Loucy (cell line): ENCODE results near the gene ADCY2.

Source experiments
- H2AFZ ChIP-seq: fragments of 200-600 bp; sonication (generic); 2 replicates; pipeline ENCODE4 v1.6.0; 2016; ENCODE audit warnings: antibody characterized with exemption, mild to moderate bottlenecking, low read length, moderate library complexity
- H3F3A ChIP-seq: fragments of 200-600 bp; 2 replicates; pipeline ENCODE4 v1.6.0; 2016; ENCODE audit warnings: antibody characterized with exemption, low read depth, mild to moderate bottlenecking
- H3K27me3 ChIP-seq: fragments of 200-600 bp; sonication (generic); 2 replicates; pipeline ENCODE4 v1.6.1; 2014; ENCODE audit warnings: low read length, mild to moderate bottlenecking; ENCODE audit not compliant: insufficient read depth, poor library complexity, severe bottlenecking
- H3K36me3 ChIP-seq: fragments of 200-600 bp; sonication (generic); 2 replicates; pipeline ENCODE4 v1.6.1; 2016; ENCODE audit warnings: low read length; ENCODE audit not compliant: insufficient read depth
- H3K4me1 ChIP-seq: fragments of 200-600 bp; sonication (generic); 2 replicates; pipeline ENCODE4 v1.5.1; 2014; ENCODE audit warnings: low read length, mild to moderate bottlenecking; ENCODE audit not compliant: insufficient read depth, poor library complexity, severe bottlenecking
- H3K4me2 ChIP-seq: fragments of 200-600 bp; sonication (generic); 2 replicates; pipeline ENCODE4 v1.6.0; 2014; ENCODE audit warnings: antibody characterized with exemption, low read length, low read depth, mild to moderate bottlenecking; ENCODE audit not compliant: poor library complexity, severe bottlenecking
- H3K4me3 ChIP-seq: fragments of 200-600 bp; sonication (generic); 2 replicates; pipeline ENCODE4 v1.5.1; 2014; ENCODE audit warnings: low read length, mild to moderate bottlenecking, mixed read lengths; ENCODE audit not compliant: poor library complexity, severe bottlenecking
- H3K79me2 ChIP-seq: fragments of 200-600 bp; sonication (generic); 2 replicates; pipeline ENCODE4 v1.6.1; 2014; ENCODE audit warnings: low read length; ENCODE audit not compliant: insufficient read depth
- H3K9ac ChIP-seq: fragments of 200-600 bp; sonication (generic); 2 replicates; pipeline ENCODE4 v1.6.0; 2014; ENCODE audit warnings: mild to moderate bottlenecking, low read depth, low read length, moderate library complexity; ENCODE audit not compliant: poor library complexity, severe bottlenecking
- H3K9me2 ChIP-seq: fragments of 200-600 bp; sonication (generic); replicated peaks from 2 replicates; pipeline ENCODE4 v1.6.1; 2016; ENCODE audit warnings: low read depth, low read length, mixed read lengths
- H3K9me3 ChIP-seq: fragments of 200-600 bp; sonication (generic); 2 replicates; pipeline ENCODE4 v1.6.1; 2014; ENCODE audit warnings: mild to moderate bottlenecking, antibody characterized with exemption, low read length, low read depth; ENCODE audit not compliant: insufficient read depth
- H4K20me1 ChIP-seq: fragments of 200-600 bp; sonication (generic); 2 replicates; pipeline ENCODE4 v1.6.0; 2014; ENCODE audit warnings: antibody characterized with exemption, low read length, mild to moderate bottlenecking; ENCODE audit not compliant: insufficient read depth, poor library complexity, severe bottlenecking
- CTCF ChIP-seq: fragments of 200-600 bp; sonication (generic); conservative IDR thresholded peaks from 2 replicates; pipeline ENCODE4 v1.5.1; 2014; ENCODE audit warnings: mild to moderate bottlenecking, antibody characterized with exemption, low read length
- EZH2phosphoT487 ChIP-seq: fragments of 200-600 bp; IDR thresholded peaks from 2 replicates; pipeline ENCODE4 v1.6.1; 2018; ENCODE audit warnings: antibody characterized with exemption, mild to moderate bottlenecking, moderate library complexity, borderline replicate concordance

Gene ADCY2

GRCh38 chr5:7467179-7467578 lies 71.2 kb downstream of the ADCY2 start:
- H3K36me3 ChIP-seq = no peaks in the 10 kb centered on the region
- TF ChIP-seq EZH2phosphoT487 = no peak
- TF ChIP-seq CTCF = no peak
- no peaks in the 10 kb centered on the region for H3K4me1 ChIP-seq

GRCh38 chr5:7468742-7469141 lies 72.8 kb downstream of the ADCY2 start:
- Histone ChIP-seq H3K4me2 (no peak overlapping the region), H4K20me1 (no peaks in the 10 kb centered on the region), H3K36me3 (no peaks in the 10 kb centered on the region), H3K4me1 (no peaks in the 10 kb centered on the region), H3K9ac (no peak overlapping the region), H3F3A (no peaks in the 10 kb centered on the region), H3K9me3 (no peaks in the 10 kb centered on the region), H3K9me2 (no peaks in the 10 kb centered on the region), H3K27me3 (no peaks in the 10 kb centered on the region), H3K79me2 (no peaks in the 10 kb centered on the region), H3K4me3 (no peak overlapping the region), H2AFZ (no peak overlapping the region)
- TF ChIP-seq EZH2phosphoT487 = no peak

More at GRCh38 chr5:7467179-7467578, 71.2 kb downstream of the ADCY2 start:
- H3K79me2 ChIP-seq = no peaks in the 10 kb centered on the region
- no peak overlapping the region for H2AFZ ChIP-seq
- no peaks in the 10 kb centered on the region for H3K9me3 ChIP-seq
- no peaks in the 10 kb centered on the region for H3K9me2 ChIP-seq
- no peak overlapping the region for H3K4me2 ChIP-seq
- H3F3A ChIP-seq = no peaks in the 10 kb centered on the region
- no peaks in the 10 kb centered on the region for H3K27me3 ChIP-seq
- H3K4me3 ChIP-seq = no peak overlapping the region
- H4K20me1 ChIP-seq = no peaks in the 10 kb centered on the region
- H3K9ac ChIP-seq = no peak overlapping the region

- H3F3A ChIP-seq = no peaks in the 10 kb centered on the region
- no peaks in the 10 kb centered on the region for H3K27me3 ChIP-seq
- peaks cover 5% of the 10 kb centered on the region; the same call in 1 of the 2 replicates for H3K9me3 ChIP-seq
- H3K4me1 ChIP-seq = no peaks in the 10 kb centered on the region
- H3K9me2 ChIP-seq = no peaks in the 10 kb centered on the region
- H3K9ac ChIP-seq = no peak overlapping the region
- no peak overlapping the region for H3K4me3 ChIP-seq
- TF ChIP-seq CTCF = no peak
- TF ChIP-seq EZH2phosphoT487 = no peak
- no peak overlapping the region for H2AFZ ChIP-seq
- H3K4me2 ChIP-seq = no peak overlapping the region
- no peaks in the 10 kb centered on the region for H3K36me3 ChIP-seq
- no peaks in the 10 kb centered on the region for H3K79me2 ChIP-seq
- no peaks in the 10 kb centered on the region for H4K20me1 ChIP-seq
Observed at GRCh38 chr5:7471710-7472109, 75.8 kb downstream of the ADCY2 start.

- H3K9me3 ChIP-seq = peaks cover 5% of the 10 kb centered on the region; the same call in 1 of the 2 replicates
- no peaks in the 10 kb centered on the region for H3F3A ChIP-seq
- no peaks in the 10 kb centered on the region for H3K27me3 ChIP-seq
- no peak overlapping the region for H3K9ac ChIP-seq
- no peaks in the 10 kb centered on the region for H3K79me2 ChIP-seq
- H3K4me2 ChIP-seq = no peak overlapping the region
- H3K9me2 ChIP-seq = no peaks in the 10 kb centered on the region
- no peak overlapping the region for H2AFZ ChIP-seq
- H3K4me1 ChIP-seq = no peaks in the 10 kb centered on the region
- no peak overlapping the region for H3K4me3 ChIP-seq
- no peak for TF ChIP-seq EZH2phosphoT487
- H4K20me1 ChIP-seq = no peaks in the 10 kb centered on the region
- no peaks in the 10 kb centered on the region for H3K36me3 ChIP-seq
Observed at GRCh38 chr5:7473115-7473514, 77.2 kb downstream of the ADCY2 start.
